PFSK-1 (cell line): ENCODE data around the gene IVD.

ENCODE experiments used
- POLR2AphosphoS5 ChIP-seq: IDR thresholded peaks from 2 replicates; pipeline ENCODE4 v1.6.1; 2012; ENCODE audit warnings: low read depth, mild to moderate bottlenecking, control low read depth, low read length, moderate library complexity
- SIN3A ChIP-seq: IDR thresholded peaks from 2 replicates; pipeline ENCODE4 v1.6.1; 2012; ENCODE audit warnings: mild to moderate bottlenecking, low read length, moderate library complexity, borderline replicate concordance; ENCODE audit not compliant: insufficient read depth
- TAF1 ChIP-seq: IDR thresholded peaks from 2 replicates; pipeline ENCODE4 v1.6.1; 2012; ENCODE audit warnings: low read length, control low read depth, borderline replicate concordance; ENCODE audit not compliant: insufficient read depth
- TF ChIP-seq, protein P1 (sequence below), 2 experiments: IDR thresholded peaks; 2 replicates each; pipeline versions ENCODE4 v1.6.1 to v1.8.0; 2011 to 2012; ENCODE audit warnings: low read depth in 2 of 2, low read length in 2 of 2, control low read depth in 1 of 2, inconsistent platforms in 1 of 2, mild to moderate bottlenecking in 1 of 2, moderate library complexity in 1 of 2; ENCODE audit not compliant: insufficient read depth in 1 of 2

DNA sequence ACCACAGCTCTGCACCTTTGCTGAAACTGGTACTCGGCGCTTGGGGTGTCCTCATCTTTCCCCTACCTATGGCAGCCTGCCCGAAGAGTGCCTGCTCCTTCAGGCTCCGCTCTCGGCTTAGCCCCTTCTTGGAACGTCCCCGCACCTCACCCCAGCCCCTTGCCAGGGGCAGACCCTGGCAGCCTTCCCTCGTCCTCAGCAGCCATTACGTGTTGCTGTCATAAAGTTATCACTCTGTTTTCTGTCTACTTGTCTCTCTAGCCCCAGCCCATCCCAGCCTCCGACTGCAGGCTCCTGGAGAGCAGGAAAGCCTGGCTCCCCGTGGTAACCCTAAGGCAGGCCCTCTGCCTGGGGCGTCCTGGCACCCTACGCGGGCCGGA lies 30.1 kb downstream of the IVD start:
- TF ChIP-seq SIN3A (no peak), POLR2AphosphoS5 (no peak), TAF1 (no peak)
- TF ChIP-seq, protein P1, sequence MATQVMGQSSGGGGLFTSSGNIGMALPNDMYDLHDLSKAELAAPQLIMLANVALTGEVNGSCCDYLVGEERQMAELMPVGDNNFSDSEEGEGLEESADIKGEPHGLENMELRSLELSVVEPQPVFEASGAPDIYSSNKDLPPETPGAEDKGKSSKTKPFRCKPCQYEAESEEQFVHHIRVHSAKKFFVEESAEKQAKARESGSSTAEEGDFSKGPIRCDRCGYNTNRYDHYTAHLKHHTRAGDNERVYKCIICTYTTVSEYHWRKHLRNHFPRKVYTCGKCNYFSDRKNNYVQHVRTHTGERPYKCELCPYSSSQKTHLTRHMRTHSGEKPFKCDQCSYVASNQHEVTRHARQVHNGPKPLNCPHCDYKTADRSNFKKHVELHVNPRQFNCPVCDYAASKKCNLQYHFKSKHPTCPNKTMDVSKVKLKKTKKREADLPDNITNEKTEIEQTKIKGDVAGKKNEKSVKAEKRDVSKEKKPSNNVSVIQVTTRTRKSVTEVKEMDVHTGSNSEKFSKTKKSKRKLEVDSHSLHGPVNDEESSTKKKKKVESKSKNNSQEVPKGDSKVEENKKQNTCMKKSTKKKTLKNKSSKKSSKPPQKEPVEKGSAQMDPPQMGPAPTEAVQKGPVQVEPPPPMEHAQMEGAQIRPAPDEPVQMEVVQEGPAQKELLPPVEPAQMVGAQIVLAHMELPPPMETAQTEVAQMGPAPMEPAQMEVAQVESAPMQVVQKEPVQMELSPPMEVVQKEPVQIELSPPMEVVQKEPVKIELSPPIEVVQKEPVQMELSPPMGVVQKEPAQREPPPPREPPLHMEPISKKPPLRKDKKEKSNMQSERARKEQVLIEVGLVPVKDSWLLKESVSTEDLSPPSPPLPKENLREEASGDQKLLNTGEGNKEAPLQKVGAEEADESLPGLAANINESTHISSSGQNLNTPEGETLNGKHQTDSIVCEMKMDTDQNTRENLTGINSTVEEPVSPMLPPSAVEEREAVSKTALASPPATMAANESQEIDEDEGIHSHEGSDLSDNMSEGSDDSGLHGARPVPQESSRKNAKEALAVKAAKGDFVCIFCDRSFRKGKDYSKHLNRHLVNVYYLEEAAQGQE (IDR thresholded peaks at IDR 0.05; ENCODE audit: insufficient read depth in 1 of 2, low read depth in 2 of 2, low read length in 2 of 2) = no peak
